Smooth muscle cell (in vitro differentiated cells): Measurements from ENCODE around the gene VAV1. TPM values are rescaled to one million over a fixed set of nuclear protein-coding genes. Genes with fewer than 3 reads are reported as not detected.

Experiments
- DNase-seq: peaks from one replicate; lab custom pipeline; 2025; ENCODE audit not compliant: unreplicated experiment; lab: John Stamatoyannopoulos, UW
- H2AFZ ChIP-seq: fragments of 200-600 bp; sonication (generic); 2 replicates; pipeline ENCODE4 v1.6.0; 2016; ENCODE audit warnings: antibody characterized with exemption, low read depth, mild to moderate bottlenecking
- H3F3A ChIP-seq: fragments of 200-600 bp; sonication (generic); 2 replicates; pipeline ENCODE4 v1.6.0; 2017; ENCODE audit warnings: antibody characterized with exemption, low read depth
- H3K27ac ChIP-seq: fragments of 200-600 bp; sonication (generic); 2 replicates; pipeline ENCODE4 v1.5.1; 2016; ENCODE audit warnings: low read depth, mild to moderate bottlenecking
- H3K27me3 ChIP-seq: fragments of 200-600 bp; sonication (generic); 2 replicates; pipeline ENCODE4 v1.6.1; 2016; ENCODE audit warnings: low read depth, mild to moderate bottlenecking
- H3K36me3 ChIP-seq: fragments of 200-600 bp; sonication (generic); 2 replicates; pipeline ENCODE4 v1.5.1; 2016; ENCODE audit warnings: low read depth
- H3K4me1 ChIP-seq: fragments of 200-600 bp; sonication (generic); 2 replicates; pipeline ENCODE4 v1.5.1; 2016; ENCODE audit warnings: low read depth
- H3K4me2 ChIP-seq: fragments of 200-600 bp; sonication (generic); 2 replicates; pipeline ENCODE4 v1.6.0; 2016; ENCODE audit warnings: mild to moderate bottlenecking
- H3K4me3 ChIP-seq: fragments of 200-600 bp; sonication (generic); 2 replicates; pipeline ENCODE4 v1.5.1; 2016; ENCODE audit warnings: mild to moderate bottlenecking
- H3K79me2 ChIP-seq: fragments of 200-600 bp; sonication (generic); 2 replicates; pipeline ENCODE4 v1.6.0; 2016; ENCODE audit warnings: low read depth, mild to moderate bottlenecking
- H3K9ac ChIP-seq: fragments of 200-600 bp; sonication (generic); 2 replicates; pipeline ENCODE4 v1.6.0; 2016; ENCODE audit warnings: low read depth
- H3K9me3 ChIP-seq: fragments of 200-600 bp; sonication (generic); replicated peaks from 2 replicates; pipeline ENCODE4 v1.5.1; 2016; ENCODE audit warnings: low read depth
- H4K20me1 ChIP-seq: fragments of 200-600 bp; sonication (generic); 2 replicates; pipeline ENCODE4 v1.6.0; 2016; ENCODE audit warnings: low read depth
- WGBS: methylation state at CpG from one replicate; pipeline ENCODE4 v1.1.7; 2016; ENCODE audit warnings: low lambda C conversion rate; 5-methylcytosine and 5-hydroxymethylcytosine counted together
- polyA plus RNA-seq: library from polyadenylated mRNA; unstranded; fragments of >200 nt; fragmentation: Nextera tagmentation; extraction: Ambion mirVana; gene quantifications from 2 replicates; pipeline ENCODE4 v1.2.1, GENCODE V29; 2016
- total RNA-seq: library from RNA; depleted of rRNA; stranded (reverse); fragments of >200 nt; gene quantifications from 2 replicates; pipeline ENCODE4 v1.2.3, GENCODE V29; 2014
- TF ChIP-seq, protein P1 (sequence below): fragments of 200-600 bp; sonication (generic); IDR thresholded peaks from 2 replicates; pipeline ENCODE4 v1.5.1; 2017; ENCODE audit warnings: borderline replicate concordance, mild to moderate bottlenecking, antibody characterized with exemption; ENCODE audit not compliant: insufficient read depth, poor library complexity, severe bottlenecking

VAV1 gene
- total and polyA plus RNA-seq, 2 experiments from 2014 or later = not detected

DNA sequence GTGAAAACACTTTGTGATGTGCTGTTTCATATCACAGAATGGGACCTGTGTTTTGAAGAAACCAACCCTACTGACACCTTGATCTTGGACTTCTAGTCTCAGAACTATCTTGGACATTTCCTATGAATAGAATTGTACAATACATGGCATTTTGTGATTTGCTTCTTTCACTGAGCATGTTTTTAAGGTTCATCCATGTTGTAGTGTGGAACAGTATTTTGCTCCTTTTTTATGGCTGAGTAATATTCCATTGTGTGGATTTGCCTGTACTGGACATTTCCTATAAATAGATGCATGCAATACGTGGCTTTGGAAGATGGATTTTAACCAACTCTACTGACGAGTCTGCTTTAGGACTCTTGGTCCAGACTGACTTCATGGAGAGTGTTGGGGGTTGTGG, 46.8 kb downstream of the VAV1 start:
- Histone ChIP-seq H3K9ac (no peak overlapping the region), H3K36me3 (no peaks in the 10 kb centered on the region), H3K4me1 (no peaks in the 10 kb centered on the region), H3F3A (no peaks in the 10 kb centered on the region), H3K79me2 (no peaks in the 10 kb centered on the region), H3K4me3 (no peak overlapping the region), H3K27ac (no peak overlapping the region), H4K20me1 (no peaks in the 10 kb centered on the region), H3K27me3 (no peaks in the 10 kb centered on the region), H3K4me2 (no peak overlapping the region), H3K9me3 (no peaks in the 10 kb centered on the region), H2AFZ (no peak overlapping the region)
- no peak for DNase-seq
- TF ChIP-seq, protein P1, sequence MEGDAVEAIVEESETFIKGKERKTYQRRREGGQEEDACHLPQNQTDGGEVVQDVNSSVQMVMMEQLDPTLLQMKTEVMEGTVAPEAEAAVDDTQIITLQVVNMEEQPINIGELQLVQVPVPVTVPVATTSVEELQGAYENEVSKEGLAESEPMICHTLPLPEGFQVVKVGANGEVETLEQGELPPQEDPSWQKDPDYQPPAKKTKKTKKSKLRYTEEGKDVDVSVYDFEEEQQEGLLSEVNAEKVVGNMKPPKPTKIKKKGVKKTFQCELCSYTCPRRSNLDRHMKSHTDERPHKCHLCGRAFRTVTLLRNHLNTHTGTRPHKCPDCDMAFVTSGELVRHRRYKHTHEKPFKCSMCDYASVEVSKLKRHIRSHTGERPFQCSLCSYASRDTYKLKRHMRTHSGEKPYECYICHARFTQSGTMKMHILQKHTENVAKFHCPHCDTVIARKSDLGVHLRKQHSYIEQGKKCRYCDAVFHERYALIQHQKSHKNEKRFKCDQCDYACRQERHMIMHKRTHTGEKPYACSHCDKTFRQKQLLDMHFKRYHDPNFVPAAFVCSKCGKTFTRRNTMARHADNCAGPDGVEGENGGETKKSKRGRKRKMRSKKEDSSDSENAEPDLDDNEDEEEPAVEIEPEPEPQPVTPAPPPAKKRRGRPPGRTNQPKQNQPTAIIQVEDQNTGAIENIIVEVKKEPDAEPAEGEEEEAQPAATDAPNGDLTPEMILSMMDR = no peak
- WGBS = 75% methylated on average over 2 of the region's 2 CpGs

DNA sequence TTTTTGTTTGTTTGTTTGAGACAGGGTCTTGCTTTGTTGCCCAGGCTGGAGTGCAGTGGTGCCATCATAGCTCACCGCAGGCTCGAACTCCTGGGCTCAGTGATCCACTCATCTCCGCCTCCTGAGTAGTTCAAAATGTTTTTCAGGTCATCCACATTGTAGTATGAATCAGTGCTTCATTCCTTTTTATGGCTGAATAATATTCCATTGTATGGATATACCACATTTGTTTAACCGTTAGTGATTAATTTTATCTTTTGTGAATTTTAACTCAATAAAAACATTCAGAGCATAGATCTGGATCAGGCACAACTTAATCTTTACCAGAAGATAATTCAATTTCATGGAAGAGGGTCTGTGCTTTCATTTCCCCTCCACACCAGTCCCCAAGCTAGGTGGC, 47.7 kb downstream of the VAV1 start:
- no peaks in the 10 kb centered on the region for H3K79me2 ChIP-seq
- WGBS = 96% methylated on average over 4 of the region's 4 CpGs
- H3K36me3 ChIP-seq = no peaks in the 10 kb centered on the region
- no peaks in the 10 kb centered on the region for H3F3A ChIP-seq
- H4K20me1 ChIP-seq = no peaks in the 10 kb centered on the region
- no peak overlapping the region for H2AFZ ChIP-seq
- H3K9ac ChIP-seq = no peak overlapping the region
- H3K4me1 ChIP-seq = no peaks in the 10 kb centered on the region
- no peaks in the 10 kb centered on the region for H3K9me3 ChIP-seq
- H3K4me3 ChIP-seq = no peak overlapping the region
- H3K27ac ChIP-seq = no peak overlapping the region
- TF ChIP-seq, protein P1 = no peak
- no peak overlapping the region for H3K4me2 ChIP-seq
- no peak for DNase-seq
- H3K27me3 ChIP-seq = no peaks in the 10 kb centered on the region

DNA sequence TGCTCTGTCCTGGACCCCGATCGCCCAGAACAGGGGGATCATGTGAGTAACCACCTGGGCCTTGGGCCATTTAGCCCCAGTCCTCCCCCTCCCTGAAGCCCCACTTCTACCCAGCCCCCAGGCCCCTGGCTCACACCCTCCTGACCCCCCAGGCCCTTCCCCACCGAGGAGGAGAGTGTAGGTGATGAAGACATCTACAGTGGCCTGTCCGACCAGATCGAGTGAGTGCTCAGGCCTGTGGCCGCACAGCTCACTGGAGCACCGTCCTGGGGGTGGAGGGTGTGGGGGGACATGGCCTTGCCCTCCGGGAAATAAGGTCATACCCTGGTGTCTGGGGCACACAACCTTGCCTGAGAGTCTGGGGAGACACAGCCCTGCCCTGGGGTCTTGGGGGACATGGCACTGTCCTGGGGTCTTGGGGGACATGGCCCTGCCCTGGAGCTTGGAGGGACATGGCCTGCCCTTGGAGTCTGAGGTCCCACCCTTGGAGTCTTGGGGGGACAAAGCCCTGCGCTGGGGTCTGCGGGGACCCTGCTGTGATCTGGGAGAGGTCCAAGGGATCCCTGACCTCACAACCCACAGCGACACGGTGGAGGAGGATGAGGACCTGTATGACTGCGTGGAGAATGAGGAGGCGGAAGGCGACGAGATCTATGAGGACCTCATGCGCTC, 49.3 kb downstream of the VAV1 start:
- H3K9me3 ChIP-seq = no peaks in the 10 kb centered on the region
- no peaks in the 10 kb centered on the region for H3K4me1 ChIP-seq
- no peak overlapping the region for H3K4me2 ChIP-seq
- no peak overlapping the region for H2AFZ ChIP-seq
- H3K79me2 ChIP-seq = no peaks in the 10 kb centered on the region
- no peak overlapping the region for H3K9ac ChIP-seq
- no peaks in the 10 kb centered on the region for H3K27me3 ChIP-seq
- no peak overlapping the region for H3K4me3 ChIP-seq
- H3K36me3 ChIP-seq = no peaks in the 10 kb centered on the region
- H3F3A ChIP-seq = no peaks in the 10 kb centered on the region
- H4K20me1 ChIP-seq = no peaks in the 10 kb centered on the region
- TF ChIP-seq, protein P1 = no peak
- no peak for DNase-seq
- no peak overlapping the region for H3K27ac ChIP-seq
- WGBS = 95% methylated on average over 11 of the region's 17 CpGs

DNA sequence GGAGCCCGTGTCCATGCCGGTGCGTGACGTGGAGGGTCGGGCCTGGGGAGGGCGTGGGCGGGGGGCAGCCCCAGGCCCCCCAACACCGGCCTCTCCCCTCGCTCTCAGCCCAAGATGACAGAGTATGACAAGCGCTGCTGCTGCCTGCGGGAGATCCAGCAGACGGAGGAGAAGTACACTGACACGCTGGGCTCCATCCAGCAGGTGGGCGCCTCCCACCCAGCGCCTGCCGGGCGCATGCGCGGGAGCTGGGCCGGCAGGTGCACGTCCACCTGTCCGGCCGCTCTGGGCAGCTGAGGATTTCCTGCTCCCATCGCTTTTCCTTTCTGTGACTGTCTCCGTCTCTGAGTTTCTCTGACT, 49.8 kb downstream of the VAV1 start:
- H3K4me2 ChIP-seq = no peak overlapping the region
- no peaks in the 10 kb centered on the region for H3K9me3 ChIP-seq
- no peak overlapping the region for H3K4me3 ChIP-seq
- no peak for DNase-seq
- H3K36me3 ChIP-seq = no peaks in the 10 kb centered on the region
- TF ChIP-seq, protein P1 = no peak
- H3K79me2 ChIP-seq = no peaks in the 10 kb centered on the region
- no peak overlapping the region for H2AFZ ChIP-seq
- H3K9ac ChIP-seq = no peak overlapping the region
- no peak overlapping the region for H3K27ac ChIP-seq
- H3F3A ChIP-seq = no peaks in the 10 kb centered on the region
- no peaks in the 10 kb centered on the region for H3K27me3 ChIP-seq
- no peaks in the 10 kb centered on the region for H3K4me1 ChIP-seq
- no peaks in the 10 kb centered on the region for H4K20me1 ChIP-seq
- 92% methylated on average over 21 of the region's 25 CpGs for WGBS
